Effector memory CD8-positive, alpha-beta T cell (primary cell): ENCODE results near the gene ZNF587.
"Not testable (repeated sequence)": the region's sequence is repeated elsewhere in the genome, so short reads cannot be mapped to it uniquely, and the experiment has no call there.

Experiments
- ATAC-seq: fragments of 150-1000 bp; cut with Tn5 transposase; replicated peaks from 2 replicates; pipeline ENCODE4 v1.10.0; 2021; ENCODE audit warnings: mild to moderate bottlenecking, moderate library complexity
- DNase-seq, 3 experiments: peaks; one replicate each; pipeline ENCODE4 v3.0.0; 2021
- H3K27ac Mint-ChIP-seq, 2 donors: one replicate each; pipeline ENCODE4 v1.8.0; 2022; ENCODE audit warnings: mild to moderate bottlenecking in 2 of 2, mixed read lengths in 2 of 2, moderate library complexity in 2 of 2
- H3K27me3 Mint-ChIP-seq, 2 donors: one replicate each; pipeline ENCODE4 v1.8.0; 2022; ENCODE audit warnings: mixed read lengths in 2 of 2
- H3K36me3 Mint-ChIP-seq: one replicate; pipeline ENCODE4 v1.8.0; 2022; ENCODE audit warnings: mild to moderate bottlenecking, moderate library complexity, mixed read lengths; ENCODE audit not compliant: insufficient read depth
- H3K4me1 Mint-ChIP-seq, 2 donors: one replicate each; pipeline ENCODE4 v1.8.0; 2022; ENCODE audit warnings: low read depth in 2 of 2, mixed read lengths in 2 of 2
- H3K4me3 Mint-ChIP-seq, 2 donors: one replicate each; pipeline ENCODE4 v1.8.0; 2022; ENCODE audit warnings: mild to moderate bottlenecking in 2 of 2, mixed read lengths in 2 of 2, moderate library complexity in 2 of 2
- H3K9me3 Mint-ChIP-seq, 2 donors: one replicate each; pipeline ENCODE4 v1.8.0; 2022; ENCODE audit warnings: mixed read lengths in 2 of 2

Gene ZNF587

GRCh38 chr19:57815247-57816075 is 34.2 kb upstream of the ZNF587 start:
- Mint-ChIP-seq H3K27me3 (no peaks in the 10 kb centered on the region), H3K4me1 (peaks cover 36 to 40% of the 10 kb centered on the region in 2 donors), H3K36me3 (peaks cover 35% of the 10 kb centered on the region), H3K9me3 (no peaks in the 10 kb centered on the region), H3K4me3 (peak overlapping the region; percentile 95 to 99), H3K27ac (peak overlapping the region; percentile 89 to 99)
- DNase-seq (no peak), ATAC-seq (no peak)

GRCh38 chr19:57816652-57817051 is 33.0 kb upstream of the ZNF587 start:
- Mint-ChIP-seq H3K4me3 (no peak overlapping the region), H3K27ac (no peak overlapping the region), H3K4me1 (peaks cover 43 to 47% of the 10 kb centered on the region in 2 donors), H3K27me3 (no peaks in the 10 kb centered on the region), H3K9me3 (no peaks in the 10 kb centered on the region), H3K36me3 (peaks cover 28% of the 10 kb centered on the region)
- DNase-seq = no peak
- ATAC-seq = no peak

- Mint-ChIP-seq H3K4me3 (peak overlapping the region; percentile 34 to 98), H3K27ac (no peak overlapping the region), H3K4me1 (peaks cover 47 to 49% of the 10 kb centered on the region in 2 donors), H3K9me3 (no peaks in the 10 kb centered on the region), H3K27me3 (no peaks in the 10 kb centered on the region), H3K36me3 (peaks cover 32% of the 10 kb centered on the region)
- ATAC-seq (no peak), DNase-seq (no peak)
Measured at GRCh38 chr19:57817976-57818375, 31.7 kb upstream of the ZNF587 start.

GRCh38 chr19:57818378-57818777 is 31.3 kb upstream of the ZNF587 start:
- Mint-ChIP-seq H3K9me3 (no peaks in the 10 kb centered on the region), H3K4me3 (peak overlapping the region in 1 of 2 donors; percentile 98), H3K36me3 (peaks cover 32% of the 10 kb centered on the region), H3K27ac (no peak overlapping the region), H3K27me3 (no peaks in the 10 kb centered on the region), H3K4me1 (peaks cover 46 to 50% of the 10 kb centered on the region in 2 donors)
- DNase-seq (no peak), ATAC-seq (no peak)

GRCh38 chr19:57819475-57820148 is 30.0 kb upstream of the ZNF587 start:
- Mint-ChIP-seq H3K27me3 (no peaks in the 10 kb centered on the region), H3K4me1 (peaks cover 41 to 48% of the 10 kb centered on the region in 2 donors), H3K9me3 (no peaks in the 10 kb centered on the region)

GRCh38 chr19:57820599-57820998 is 29.1 kb upstream of the ZNF587 start:
- Mint-ChIP-seq H3K4me1 (peaks cover 34 to 40% of the 10 kb centered on the region in 2 donors), H3K9me3 (no peaks in the 10 kb centered on the region), H3K4me3 (peak overlapping the region; percentile 98 to 99), H3K36me3 (peaks cover 21% of the 10 kb centered on the region), H3K27me3 (no peaks in the 10 kb centered on the region), H3K27ac (peak overlapping the region; percentile 98 to 99)
- ATAC-seq = no peak
- no peak for DNase-seq

More at GRCh38 chr19:57819475-57820148, 30.0 kb upstream of the ZNF587 start:
- H3K27ac Mint-ChIP-seq = peak overlapping the region; percentile 98 to 99
- DNase-seq (peak; percentile 71 to 75 (median 73)), ATAC-seq (peak; percentile 84)
- H3K4me3 Mint-ChIP-seq = peak overlapping the region; percentile 98 to 99
- peaks cover 25% of the 10 kb centered on the region for H3K36me3 Mint-ChIP-seq

GRCh38 chr19:57821095-57821494 is 28.6 kb upstream of the ZNF587 start:
- DNase-seq, H3K9me3 Mint-ChIP-seq, H3K27me3 Mint-ChIP-seq, ATAC-seq: not testable (repeated sequence)
- peak overlapping the region in 1 of 2 donors; percentile 98 for H3K4me3 Mint-ChIP-seq
- H3K27ac Mint-ChIP-seq = peak overlapping the region; percentile 98 to 99
- H3K36me3 Mint-ChIP-seq = peaks cover 21% of the 10 kb centered on the region
- peaks cover 34 to 41% of the 10 kb centered on the region in 2 donors for H3K4me1 Mint-ChIP-seq

- not testable (repeated sequence) for DNase-seq, H3K9me3 Mint-ChIP-seq, H3K27me3 Mint-ChIP-seq, ATAC-seq, H3K4me3 Mint-ChIP-seq
- Mint-ChIP-seq H3K4me1 (peaks cover 34 to 43% of the 10 kb centered on the region in 2 donors), H3K36me3 (peaks cover 21% of the 10 kb centered on the region), H3K27ac (peak overlapping the region in 1 of 2 donors; percentile 25)
Measured at GRCh38 chr19:57821501-57821900, 28.2 kb upstream of the ZNF587 start.

- Mint-ChIP-seq H3K4me1 (peaks cover 40 to 49% of the 10 kb centered on the region in 2 donors), H3K27ac (peak overlapping the region in 1 of 2 donors; percentile 26), H3K36me3 (peaks cover 22% of the 10 kb centered on the region)
- H3K9me3 Mint-ChIP-seq, ATAC-seq, H3K4me3 Mint-ChIP-seq, H3K27me3 Mint-ChIP-seq, DNase-seq: not testable (repeated sequence)
Measured at GRCh38 chr19:57823155-57823554, 26.5 kb upstream of the ZNF587 start.

GRCh38 chr19:57823608-57824007 is 26.1 kb upstream of the ZNF587 start:
- not testable (repeated sequence) for ATAC-seq, H3K27me3 Mint-ChIP-seq, H3K9me3 Mint-ChIP-seq, DNase-seq, H3K4me3 Mint-ChIP-seq
- Mint-ChIP-seq H3K36me3 (peaks cover 22% of the 10 kb centered on the region), H3K27ac (peak overlapping the region in 1 of 2 donors; percentile 26), H3K4me1 (peaks cover 40 to 49% of the 10 kb centered on the region in 2 donors)

GRCh38 chr19:57825511-57825910 is 24.1 kb upstream of the ZNF587 start:
- H3K9me3 Mint-ChIP-seq = no peaks in the 10 kb centered on the region
- no peak for DNase-seq
- H3K27me3 Mint-ChIP-seq = no peaks in the 10 kb centered on the region
- no peak overlapping the region for H3K4me3 Mint-ChIP-seq
- H3K36me3 Mint-ChIP-seq = peaks cover 14% of the 10 kb centered on the region
- no peak overlapping the region for H3K27ac Mint-ChIP-seq
- H3K4me1 Mint-ChIP-seq = peaks cover 36 to 46% of the 10 kb centered on the region in 2 donors
- no peak for ATAC-seq

- Mint-ChIP-seq H3K9me3 (no peaks in the 10 kb centered on the region), H3K4me1 (peaks cover 12 to 26% of the 10 kb centered on the region in 2 donors), H3K4me3 (no peak overlapping the region), H3K27me3 (no peaks in the 10 kb centered on the region), H3K36me3 (peaks cover 10% of the 10 kb centered on the region), H3K27ac (peak overlapping the region; percentile 55 to 86)
- ATAC-seq (no peak), DNase-seq (no peak)
Measured at GRCh38 chr19:57829316-57829715, 20.3 kb upstream of the ZNF587 start.

GRCh38 chr19:57830071-57830602 is 19.5 kb upstream of the ZNF587 start, which contains the start of gene ZNF587B:
ZNF587B (plus strand) TSS chr19:57830299; CDS start chr19:57830529, 230 bp downstream.
- H3K36me3 Mint-ChIP-seq = peaks cover 10% of the 10 kb centered on the region
- H3K9me3 Mint-ChIP-seq = no peaks in the 10 kb centered on the region
- peak in 1 of 3 experiments; percentile 23 for DNase-seq
- no peaks in the 10 kb centered on the region for H3K27me3 Mint-ChIP-seq
- no peak within 1 kb of the TSS for H3K4me3 Mint-ChIP-seq
- peaks cover 12 to 23% of the 10 kb centered on the region in 2 donors for H3K4me1 Mint-ChIP-seq
- peak; percentile 29 for ATAC-seq
- peak within 1 kb of the TSS; percentile 55 to 86 for H3K27ac Mint-ChIP-seq
